ENCODE data around the gene SYTL2. TPM values are rescaled to one million over a fixed set of nuclear protein-coding genes. Genes with fewer than 3 reads are reported as not detected.

SYTL2 gene
- total RNA-seq, 1 experiment from 2014 or later: 17.3 TPM

DNA sequence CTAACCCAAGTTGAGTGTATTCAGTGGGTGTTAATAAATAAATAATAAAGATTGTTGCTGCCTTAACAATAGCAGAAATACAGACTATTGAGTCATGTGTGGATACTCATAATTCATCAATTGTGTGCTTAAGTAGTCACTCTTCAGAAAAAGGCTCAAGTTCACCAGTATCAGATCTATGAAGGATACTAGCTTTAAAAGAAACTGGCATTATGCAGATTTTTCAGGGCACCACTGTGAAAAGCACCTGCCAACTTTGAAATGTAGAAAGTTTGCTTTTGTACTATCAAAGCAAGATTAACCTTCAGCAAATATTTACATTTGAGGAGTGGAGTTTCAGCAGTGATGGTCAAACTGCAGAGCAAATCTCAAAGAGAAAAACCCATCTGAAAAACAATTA is 20.1 kb upstream of the SYTL2 start:
- H3K9me3 ChIP-seq: 0 out of 2 replicates have a peak, but pooled peaks cover 5% of the 10 kb centered on the region

DNA sequence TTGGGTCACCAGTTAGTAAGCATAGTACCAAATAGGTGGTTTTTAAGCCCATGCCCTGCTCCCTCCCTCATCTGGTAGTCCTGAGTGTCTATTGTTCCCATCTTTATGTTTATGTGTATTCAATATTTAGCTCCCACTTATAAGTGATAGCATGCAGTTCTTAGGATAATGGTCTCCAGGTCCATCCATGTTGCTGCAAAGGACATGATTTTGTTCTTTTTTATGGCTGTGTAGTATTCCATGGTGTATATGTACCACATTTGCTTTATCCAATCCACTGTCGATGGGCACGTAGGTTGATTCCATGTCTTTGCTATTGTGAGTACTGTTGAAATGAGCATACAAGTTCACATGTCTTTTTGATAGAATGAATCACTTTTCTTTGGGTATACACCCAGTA is 18.2 kb upstream of the SYTL2 start:
- no peaks in the 10 kb centered on the region for H3K27me3 ChIP-seq
- H3K36me3 ChIP-seq: no peaks in the 10 kb centered on the region
- H3K4me3 ChIP-seq: no peak overlapping the region
- no peaks in the 10 kb centered on the region for H3K9me3 ChIP-seq
- DNase-seq: no peak

More for the DNA sequence above, 20.1 kb upstream of the SYTL2 start:
- Histone ChIP-seq H3K36me3 (no peaks in the 10 kb centered on the region), H3K4me3 (no peak overlapping the region), H3K27me3 (no peaks in the 10 kb centered on the region)
- no peak for DNase-seq

DNA sequence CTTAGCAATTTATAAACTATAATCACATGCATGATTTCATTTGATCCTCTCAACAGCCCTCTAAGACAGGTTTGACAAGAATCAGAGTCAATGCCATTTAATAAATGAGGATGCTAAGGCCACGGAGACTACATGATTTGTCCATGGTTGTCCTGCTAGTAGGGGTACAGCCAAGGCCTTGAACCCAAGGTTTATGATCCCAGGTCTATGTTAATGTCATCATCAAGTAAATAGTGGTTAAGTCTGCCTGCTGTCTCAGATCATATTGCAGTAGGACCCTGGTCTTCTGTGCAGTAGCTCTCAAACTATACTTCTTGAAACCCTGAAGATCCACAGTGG is 17.7 kb upstream of the SYTL2 start:
- H3K9me3 ChIP-seq: no peaks in the 10 kb centered on the region
- DNase-seq: no peak
- H3K36me3 ChIP-seq: no peaks in the 10 kb centered on the region
- H3K27me3 ChIP-seq: no peaks in the 10 kb centered on the region
- no peak overlapping the region for H3K4me3 ChIP-seq

DNA sequence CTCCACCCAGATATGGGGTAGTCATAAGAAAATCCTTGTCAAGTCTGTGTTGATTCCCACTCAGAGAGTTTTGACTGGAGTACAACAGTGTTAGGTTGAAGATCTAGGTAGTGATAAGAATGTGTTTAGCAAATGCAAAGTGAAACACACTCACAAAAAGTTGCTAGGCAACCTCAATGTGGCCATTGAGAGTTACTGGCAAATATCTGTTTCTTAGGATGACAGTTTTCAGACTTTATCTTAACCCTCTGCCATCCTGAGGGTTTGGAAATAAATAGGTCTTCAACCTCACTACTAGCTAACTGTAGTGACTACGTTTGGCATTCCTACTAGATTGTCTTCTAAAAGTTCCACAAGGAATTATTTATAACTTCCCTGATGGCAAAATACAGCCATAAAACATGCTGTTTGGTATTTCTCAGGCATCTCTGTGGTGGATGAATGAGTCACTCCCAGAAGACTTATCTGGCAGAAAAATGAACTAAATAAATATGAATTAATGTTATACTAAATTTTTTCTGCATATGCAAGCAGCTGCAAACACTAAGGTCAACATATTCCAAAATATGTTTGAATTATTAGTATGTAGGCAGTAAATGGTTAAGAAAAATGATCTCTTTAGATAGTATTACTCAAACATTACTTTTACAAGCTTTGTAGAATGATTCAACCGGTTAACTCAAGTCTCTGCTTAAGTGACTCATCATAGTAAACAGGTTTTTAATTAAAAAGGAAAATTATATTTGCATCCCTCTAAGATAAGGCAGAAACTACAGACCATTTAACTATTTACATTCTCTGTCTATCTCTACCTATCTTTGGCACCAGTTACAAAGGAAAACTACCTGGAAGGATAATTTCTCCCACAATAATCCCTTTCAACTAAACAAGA is 17.1 kb upstream of the SYTL2 start:
- DNase-seq: no peak
- Histone ChIP-seq H3K36me3 (no peaks in the 10 kb centered on the region), H3K4me3 (no peak overlapping the region), H3K27me3 (no peaks in the 10 kb centered on the region), H3K9me3 (no peaks in the 10 kb centered on the region)

DNA sequence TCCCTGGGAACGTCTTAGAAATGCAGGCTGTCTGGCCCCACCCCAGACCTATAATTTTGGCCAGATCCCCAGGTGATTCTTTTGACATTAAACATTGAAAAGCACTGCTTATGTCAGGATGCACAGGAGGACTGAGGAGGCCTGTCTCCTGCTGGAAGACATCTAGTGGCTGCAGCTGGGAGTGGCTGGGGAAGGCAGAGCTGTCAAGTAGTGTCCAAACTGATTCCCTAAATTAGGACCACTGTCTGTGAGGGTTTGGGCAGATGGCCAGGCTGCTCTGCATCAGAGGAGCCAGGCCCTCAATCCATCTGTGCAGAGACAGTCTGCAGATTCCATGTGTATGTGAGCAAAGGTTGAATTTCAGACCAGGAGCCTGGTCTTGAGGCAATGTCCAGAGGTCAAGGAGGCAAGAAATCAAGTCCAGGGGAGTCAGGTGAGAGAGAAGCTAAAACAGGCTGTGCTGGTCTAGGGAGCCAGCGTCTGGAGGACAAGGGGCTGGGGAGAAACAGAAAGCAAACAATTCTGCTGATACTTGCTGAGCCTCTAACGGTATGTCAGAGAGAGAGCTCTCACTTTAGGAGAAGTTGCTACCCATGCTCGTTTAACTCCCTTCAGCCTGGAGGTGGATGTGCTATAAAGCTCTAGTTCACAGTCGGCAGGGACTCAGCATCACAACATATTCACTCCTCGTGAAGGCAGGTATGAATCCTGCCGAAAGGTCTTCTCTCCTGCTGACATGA is 15.3 kb upstream of the SYTL2 start:
- DNase-seq: peak; percentile 56
- H3K9me3 ChIP-seq: no peaks in the 10 kb centered on the region
- H3K36me3 ChIP-seq: no peaks in the 10 kb centered on the region

DNA sequence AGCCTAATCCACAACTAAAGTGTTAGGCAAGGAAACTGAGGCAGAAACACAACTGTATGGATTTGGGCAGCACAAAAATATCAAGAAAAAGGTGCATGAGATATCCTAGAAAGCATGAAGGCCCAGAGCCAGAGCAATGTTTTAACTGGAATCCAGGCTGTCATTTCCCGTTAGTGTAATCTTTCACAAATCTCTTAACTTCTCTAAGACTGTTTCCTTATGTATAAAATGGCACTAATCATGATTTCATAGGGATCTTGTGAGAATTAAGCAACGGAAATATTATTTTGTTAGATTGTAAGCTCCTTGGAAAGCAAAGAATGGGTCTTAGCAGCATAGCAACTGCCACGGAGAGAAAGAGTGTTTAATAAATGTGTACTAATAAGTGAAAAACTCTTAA is 14.7 kb upstream of the SYTL2 start:
- DNase-seq: no peak
- no peaks in the 10 kb centered on the region for H3K9me3 ChIP-seq
- H3K27me3 ChIP-seq: no peaks in the 10 kb centered on the region
- no peaks in the 10 kb centered on the region for H3K36me3 ChIP-seq
- no peak overlapping the region for H3K4me3 ChIP-seq

More for the DNA sequence above, 15.3 kb upstream of the SYTL2 start:
- Histone ChIP-seq H3K27me3 (no peaks in the 10 kb centered on the region), H3K4me3 (no peak overlapping the region)

DNA sequence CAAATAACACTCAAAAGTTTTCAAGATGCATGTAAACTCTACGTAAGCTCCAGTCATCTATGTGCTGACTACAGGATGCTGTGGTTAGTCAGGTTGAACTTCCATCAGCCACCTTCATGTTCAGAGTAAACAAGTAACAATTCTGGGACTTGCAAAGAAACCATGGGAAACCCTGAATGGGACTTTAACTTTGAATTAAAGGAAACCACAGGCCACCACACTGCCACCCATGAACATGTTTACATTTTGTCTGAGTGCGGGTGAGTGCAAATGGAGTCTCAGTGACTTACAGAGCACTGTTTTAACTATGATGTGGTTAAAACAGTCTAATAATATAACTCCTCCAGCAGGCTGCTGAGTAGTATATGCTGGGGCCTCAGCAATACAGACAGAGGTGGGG is 12.9 kb upstream of the SYTL2 start:
- no peaks in the 10 kb centered on the region for H3K36me3 ChIP-seq
- no peak overlapping the region for H3K4me3 ChIP-seq
- no peak for DNase-seq
- H3K9me3 ChIP-seq: no peaks in the 10 kb centered on the region
- no peaks in the 10 kb centered on the region for H3K27me3 ChIP-seq

DNA sequence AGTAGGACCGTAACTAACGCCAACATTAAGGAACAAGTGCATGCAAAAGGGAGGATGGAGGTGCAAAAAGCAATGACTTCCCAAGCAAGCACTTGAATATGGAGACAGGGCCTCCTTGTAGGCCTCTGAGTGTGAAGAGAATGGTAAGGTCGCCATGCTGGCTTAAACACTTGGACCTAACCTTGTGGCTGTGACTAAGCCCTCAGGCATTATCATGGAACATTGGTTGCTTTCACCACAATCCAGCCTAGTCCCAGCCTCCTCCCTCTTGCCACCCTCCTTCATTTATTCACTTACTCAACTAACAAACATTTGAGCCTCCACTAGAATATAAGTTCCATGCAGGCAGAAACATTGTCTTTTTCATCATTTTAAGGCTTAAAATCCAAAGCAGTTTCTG is 11.9 kb upstream of the SYTL2 start:
- no peaks in the 10 kb centered on the region for H3K9me3 ChIP-seq
- no peak overlapping the region for H3K4me3 ChIP-seq
- peak; percentile 32 for DNase-seq
- H3K36me3 ChIP-seq: no peaks in the 10 kb centered on the region
- no peaks in the 10 kb centered on the region for H3K27me3 ChIP-seq

DNA sequence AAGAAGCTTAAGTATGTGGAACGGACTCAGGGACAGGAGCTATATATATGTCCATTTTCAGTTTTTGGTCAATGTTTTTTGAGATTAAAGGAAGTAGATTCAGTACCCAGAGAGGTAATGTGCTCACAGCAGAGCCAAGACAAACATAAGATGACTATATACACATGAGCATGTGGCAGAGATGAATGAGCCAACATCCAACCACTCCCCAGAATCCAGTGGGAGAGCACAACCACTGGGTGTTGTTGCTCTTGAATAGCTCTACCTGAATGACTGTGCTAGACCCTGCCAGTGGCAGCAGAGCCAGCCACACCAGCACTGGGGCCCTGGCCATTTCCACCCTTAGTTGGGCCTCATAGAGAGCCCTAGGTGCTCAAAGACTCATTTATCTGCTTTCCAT is 10.7 kb upstream of the SYTL2 start:
- Histone ChIP-seq H3K36me3 (no peaks in the 10 kb centered on the region), H3K4me3 (no peak overlapping the region), H3K9me3 (no peaks in the 10 kb centered on the region), H3K27me3 (no peaks in the 10 kb centered on the region)
- DNase-seq: peak; percentile 44

DNA sequence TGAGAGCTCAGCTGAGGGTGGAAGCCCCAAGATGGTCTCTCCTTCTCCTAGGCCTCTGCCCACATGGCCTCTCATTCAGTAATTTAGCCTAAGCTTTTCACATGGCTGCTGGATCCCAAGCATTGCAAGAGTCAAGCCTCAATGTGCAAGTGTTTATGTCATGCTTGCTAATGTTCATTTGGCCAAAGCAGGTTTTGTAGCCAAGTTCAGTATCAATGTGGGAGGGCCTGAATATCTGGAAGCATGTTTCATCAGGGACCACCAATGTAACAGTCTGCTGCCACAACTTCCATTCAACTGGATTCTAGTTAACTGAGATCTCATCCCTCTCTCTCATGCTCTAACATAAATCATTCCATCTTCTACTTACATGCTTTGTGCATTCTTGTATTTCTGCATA is 8.5 kb upstream of the SYTL2 start:
- Histone ChIP-seq H3K9me3 (no peaks in the 10 kb centered on the region), H3K4me3 (no peak overlapping the region), H3K36me3 (no peaks in the 10 kb centered on the region), H3K27me3 (no peaks in the 10 kb centered on the region)
- no peak for DNase-seq

DNA sequence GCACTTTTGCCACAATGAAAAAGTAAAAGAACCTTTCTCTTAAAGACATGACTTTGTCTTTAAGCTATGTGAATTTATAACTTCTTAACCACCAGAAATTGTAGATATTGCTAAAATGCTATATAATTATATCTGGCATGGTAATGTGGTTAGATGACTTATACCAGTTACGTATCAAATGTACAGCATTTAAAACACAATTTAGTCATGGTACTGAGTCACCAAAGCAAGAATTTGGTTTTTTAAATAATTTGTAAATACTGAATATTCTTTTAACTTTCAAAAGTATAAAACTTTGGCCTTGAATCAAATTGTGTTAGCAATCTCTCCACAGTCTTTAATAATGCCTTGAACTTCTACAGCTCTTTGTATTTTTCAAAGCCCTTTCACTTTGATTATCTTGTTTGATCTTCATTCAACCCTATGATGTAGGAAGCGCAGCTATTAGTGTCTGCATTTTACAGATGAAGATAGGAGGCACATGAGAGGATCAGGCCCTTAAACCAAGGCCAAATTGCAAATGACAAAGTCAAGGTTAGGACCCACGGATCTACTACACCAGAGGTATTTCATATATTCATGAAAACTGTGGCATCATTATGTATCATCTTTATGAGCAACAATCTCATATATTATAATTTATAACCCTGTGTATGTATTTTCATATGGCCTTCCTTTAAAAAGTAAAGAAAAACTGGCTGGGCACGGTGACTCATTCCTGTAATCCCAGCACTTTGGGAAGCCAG is 4.4 kb upstream of the SYTL2 start:
- H3K36me3 ChIP-seq: no peaks in the 10 kb centered on the region
- H3K4me3 ChIP-seq: no peak overlapping the region
- DNase-seq: peak; percentile 49
- no peaks in the 10 kb centered on the region for H3K27me3 ChIP-seq
- no peaks in the 10 kb centered on the region for H3K9me3 ChIP-seq

DNA sequence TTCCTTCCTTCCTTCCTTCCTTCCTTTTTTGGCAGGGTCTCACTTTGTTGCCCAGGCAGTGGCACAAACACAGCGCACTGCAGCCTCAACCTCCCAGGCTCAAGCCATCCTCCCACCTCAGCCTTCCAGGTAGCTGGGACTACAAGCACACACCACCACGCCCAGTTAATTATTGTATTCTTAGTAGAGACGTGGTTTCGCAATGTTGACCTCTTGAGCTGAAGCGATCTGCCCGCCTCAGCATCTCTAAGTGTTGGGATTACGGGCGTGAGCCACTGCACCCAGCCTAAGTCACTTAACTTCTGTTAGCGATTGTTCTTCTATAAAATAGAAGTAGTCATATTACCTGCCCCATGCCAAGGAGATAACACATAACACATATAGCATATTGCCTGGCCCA is 2.8 kb upstream of the SYTL2 start:
- Histone ChIP-seq H3K9me3 (no peaks in the 10 kb centered on the region), H3K4me3 (no peak overlapping the region), H3K36me3 (no peaks in the 10 kb centered on the region), H3K27me3 (no peaks in the 10 kb centered on the region)
- DNase-seq: no peak

DNA sequence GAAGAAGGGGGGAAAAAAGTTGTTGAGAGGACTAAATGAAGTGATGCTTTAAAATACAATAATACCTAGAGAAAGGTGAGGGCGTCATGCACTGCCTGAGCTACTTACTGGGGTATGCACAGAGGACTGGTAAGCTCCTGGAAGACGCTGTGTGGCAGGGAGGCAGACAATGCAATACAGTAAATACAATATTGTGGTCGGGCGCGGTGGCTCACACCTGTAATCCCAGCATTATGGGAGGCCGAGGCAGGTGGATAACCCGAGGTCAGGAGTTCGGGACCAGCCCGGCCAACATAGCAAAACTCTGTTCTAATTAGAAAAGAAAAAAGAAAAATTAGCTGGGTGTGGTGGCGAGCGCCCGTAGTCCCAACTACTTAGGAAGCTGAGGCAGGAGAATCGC is 683 bp upstream of the SYTL2 start:
- peak overlapping the region; percentile 58 for H3K4me3 ChIP-seq
- H3K36me3 ChIP-seq: no peaks in the 10 kb centered on the region
- no peak for DNase-seq
- no peaks in the 10 kb centered on the region for H3K9me3 ChIP-seq
- H3K27me3 ChIP-seq: no peaks in the 10 kb centered on the region

DNA sequence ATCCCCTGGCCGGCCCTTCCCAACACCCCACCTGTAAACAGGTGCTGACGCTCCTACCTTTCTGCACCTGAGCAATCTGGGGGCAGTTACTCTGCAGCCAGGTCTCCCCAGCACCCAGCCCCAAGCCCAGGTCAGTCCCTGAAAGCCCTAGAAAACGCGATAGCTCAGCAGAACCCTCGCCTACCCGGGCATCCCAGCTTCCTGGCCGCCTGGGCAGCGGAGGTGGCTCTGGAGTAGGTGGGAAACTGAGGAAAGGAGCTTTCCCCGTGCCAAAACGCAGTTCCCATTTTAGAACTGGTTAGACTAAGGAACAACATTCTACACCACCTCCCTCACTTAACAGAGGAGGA is 445 bp downstream of the SYTL2 start:
- H3K36me3 ChIP-seq: no peaks in the 10 kb centered on the region
- peak overlapping the region; percentile 58 for H3K4me3 ChIP-seq
- DNase-seq: no peak
- no peaks in the 10 kb centered on the region for H3K9me3 ChIP-seq
- no peaks in the 10 kb centered on the region for H3K27me3 ChIP-seq

DNA sequence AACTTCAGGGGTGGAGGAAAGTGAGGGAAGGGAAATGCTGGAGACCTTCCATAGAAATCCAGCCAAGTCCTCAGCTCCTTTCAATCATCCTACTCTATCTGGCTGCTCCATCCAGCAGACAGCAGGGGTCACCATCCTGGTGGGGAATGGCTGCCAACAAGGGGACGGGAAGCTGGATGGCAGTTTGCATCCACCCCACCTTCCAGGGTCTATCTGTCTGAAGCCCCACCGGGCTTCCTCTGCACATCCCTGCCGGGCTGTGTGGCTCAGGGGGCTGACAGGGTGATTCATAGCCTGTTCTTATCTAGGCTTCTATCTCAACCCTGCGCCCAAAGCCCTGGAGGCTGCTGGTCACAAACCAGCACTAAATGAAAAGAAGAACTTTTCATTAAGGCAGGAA is 1.1 kb downstream of the SYTL2 start:
- H3K36me3 ChIP-seq: no peaks in the 10 kb centered on the region
- H3K27me3 ChIP-seq: no peaks in the 10 kb centered on the region
- peak overlapping the region; percentile 58 for H3K4me3 ChIP-seq
- no peaks in the 10 kb centered on the region for H3K9me3 ChIP-seq
- peak; percentile 17 for DNase-seq

DNA sequence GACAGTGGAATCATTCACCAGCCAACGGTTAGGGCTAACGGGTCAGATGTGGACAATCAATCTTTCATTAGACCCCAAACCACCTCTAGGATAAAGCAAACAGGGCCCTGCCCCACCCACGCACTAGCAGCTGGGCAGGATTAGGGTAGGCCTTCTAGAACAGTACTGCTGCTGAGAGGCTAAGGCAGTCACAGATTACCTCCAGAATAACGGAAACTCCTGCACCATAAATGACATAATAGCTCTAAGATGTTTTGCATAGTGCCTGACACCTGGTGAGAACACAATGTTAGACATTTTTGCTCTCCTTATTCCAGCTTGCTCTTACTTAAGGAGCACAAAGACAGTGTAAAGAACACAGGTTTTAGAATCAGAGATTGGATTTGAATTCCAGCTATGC is 1.8 kb downstream of the SYTL2 start:
- DNase-seq: no peak
- Histone ChIP-seq H3K27me3 (no peaks in the 10 kb centered on the region), H3K4me3 (no peak overlapping the region), H3K36me3 (no peaks in the 10 kb centered on the region), H3K9me3 (no peaks in the 10 kb centered on the region)

DNA sequence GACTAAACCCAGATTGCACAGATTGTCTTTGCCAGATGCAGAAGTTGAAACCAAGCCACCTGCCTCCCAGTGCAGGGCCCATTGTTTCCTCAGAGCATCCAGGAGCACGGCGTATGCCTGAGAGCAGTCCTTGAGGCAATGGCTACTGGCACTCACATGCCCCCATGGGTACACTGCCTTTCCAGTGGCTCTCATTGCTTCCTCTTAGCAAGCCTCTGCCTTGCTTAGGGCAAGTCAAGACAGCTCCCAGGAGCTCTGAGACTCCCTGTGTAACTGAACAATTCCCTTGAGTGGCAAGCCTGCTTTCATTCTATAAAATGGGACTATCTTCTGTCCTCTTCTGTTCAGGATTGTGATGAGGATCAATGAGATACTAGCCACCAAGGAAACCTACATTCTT is 4.1 kb downstream of the SYTL2 start:
- Histone ChIP-seq H3K9me3 (no peaks in the 10 kb centered on the region), H3K4me3 (no peak overlapping the region), H3K36me3 (no peaks in the 10 kb centered on the region), H3K27me3 (no peaks in the 10 kb centered on the region)
- no peak for DNase-seq

Measured in MG63 (cell line).